Esophagus squamous epithelium (tissue), 4 donors: ENCODE measurements around the gene GUK1.

ENCODE experiments used
- CTCF ChIP-seq, 6 experiments: fragments of 450-650 bp in 4 of 6; fragments of 200-600 bp in 2 of 6; sonication (generic) in 2 of 6; IDR thresholded peaks; one replicate each; pipeline ENCODE4 v1.5.1; 2016 to 2019; ENCODE audit warnings: antibody characterized with exemption in 6 of 6, mild to moderate bottlenecking in 4 of 6, moderate library complexity in 4 of 6
- POLR2A ChIP-seq, 4 donors: fragments of 450-650 bp; IDR thresholded peaks; one replicate each; pipeline ENCODE4 v1.6.1; 2017; ENCODE audit warnings: antibody characterized with exemption in 4 of 4, mild to moderate bottlenecking in 4 of 4, moderate library complexity in 3 of 4

DNA sequence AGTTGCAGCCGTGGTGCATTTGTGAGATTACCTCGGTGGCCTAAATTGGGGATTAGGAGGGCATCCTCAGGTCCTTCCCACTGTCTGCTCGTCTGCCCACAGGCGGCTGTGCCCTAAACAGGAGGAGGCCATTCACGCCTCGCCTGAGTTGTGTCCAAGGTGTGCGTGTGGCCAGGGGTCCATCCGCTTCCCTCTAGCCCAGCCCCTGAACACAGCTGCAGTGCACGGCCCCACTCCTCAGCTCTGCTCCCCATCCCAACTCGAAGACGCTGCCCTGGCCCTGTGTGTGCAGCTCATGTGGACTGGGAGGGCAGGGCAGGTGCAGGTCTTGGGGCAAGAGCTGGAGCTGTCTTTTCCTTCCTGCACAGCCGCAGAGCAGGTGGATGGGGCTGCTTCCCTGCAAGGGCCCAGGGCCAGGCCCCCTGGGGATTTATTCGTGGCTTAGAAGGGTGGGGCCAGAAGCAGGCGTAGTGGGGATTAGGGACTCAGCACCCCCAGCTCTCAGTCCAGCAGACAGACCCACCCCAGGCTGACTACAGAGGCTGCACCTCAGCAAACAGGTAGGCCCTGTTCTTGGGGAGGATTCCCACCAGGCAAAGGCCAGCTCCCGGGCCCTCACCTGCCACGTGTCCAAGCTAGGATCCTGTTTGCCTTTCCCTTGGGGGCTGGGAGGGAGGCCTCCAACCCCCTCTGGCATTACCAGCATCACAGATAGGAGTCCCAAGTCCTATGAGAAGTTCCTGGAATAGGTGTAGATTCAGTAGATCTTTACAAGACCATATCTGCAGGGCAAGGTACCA lies 4.3 kb downstream of the GUK1 start:
- TF ChIP-seq CTCF (IDR thresholded peaks at IDR 0.05) (no peak), POLR2A (IDR thresholded peaks at IDR 0.05) (no peak)
